SK-N-SH (cell line): ENCODE measurements around the gene ZDHHC18. TPM values are rescaled to one million over a fixed set of nuclear protein-coding genes. Genes with fewer than 3 reads are reported as not detected.

ENCODE experiments used
- CTCF ChIA-PET: fragments of 300-600, 350-600 bp; formaldehyde crosslinking; extraction: SDS; loops from one replicate; lab custom pipeline; 2021; lab: Yijun Ruan, JAX
- POLR2A ChIA-PET: fragments of 350-600 bp; sonication (Branson Sonifier 250); formaldehyde crosslinking; extraction: SDS; loops from one replicate; lab custom pipeline; 2020; ENCODE audit warnings: antibody characterized with exemption, inconsistent platforms; lab: Yijun Ruan, JAX
- DNase-seq: peaks from one replicate; pipeline ENCODE4 v3.0.0; 2012
- H2AFZ ChIP-seq: fragments of 200-600 bp; sonication (generic); 2 replicates; pipeline ENCODE4 v1.8.1; 2016; ENCODE audit warnings: antibody characterized with exemption, mild to moderate bottlenecking, low read depth
- H3F3A ChIP-seq: fragments of 200-600 bp; sonication (generic); replicated peaks from 2 replicates; pipeline ENCODE3; 2016; ENCODE audit warnings: antibody characterized with exemption, mild to moderate bottlenecking; ENCODE audit not compliant: insufficient read depth
- H3K27ac ChIP-seq, 2 experiments: fragments of 200-500 bp in 1 of 2; fragments of 200-600 bp in 1 of 2; sonication (Bioruptor generic) in 1 of 2; sonication (generic), shearing (Covaris generic) in 1 of 2; 2 replicates each; pipeline versions ENCODE4 v1.5.1 to v1.6.1; 2014 to 2016; ENCODE audit warnings: low read depth in 2 of 2, inconsistent platforms in 1 of 2, low read length in 1 of 2, mild to moderate bottlenecking in 1 of 2, mixed read lengths in 1 of 2
- H3K27me3 ChIP-seq: fragments of 200-600 bp; sonication (generic), shearing (Covaris generic); 2 replicates; pipeline ENCODE4 v1.6.1; 2016; ENCODE audit warnings: mixed run types; ENCODE audit not compliant: insufficient read depth
- H3K36me3 ChIP-seq, 2 experiments: fragments of 200-500 bp in 1 of 2; fragments of 200-600 bp in 1 of 2; sonication (Bioruptor generic) in 1 of 2; sonication (generic) in 1 of 2; replicated peaks in 1 of 2; 2 replicates each; pipeline versions ENCODE3 to v1.5.1; 2014 to 2016; ENCODE audit warnings: low read length in 1 of 2, mild to moderate bottlenecking in 1 of 2; ENCODE audit not compliant: insufficient read depth in 2 of 2, control insufficient read depth in 1 of 2
- H3K4me1 ChIP-seq, 2 experiments: fragments of 200-500 bp in 1 of 2; fragments of 200-600 bp in 1 of 2; sonication (Bioruptor generic) in 1 of 2; sonication (generic), shearing (Covaris generic) in 1 of 2; 2 replicates each; pipeline versions ENCODE4 v1.5.1 to v1.6.1; 2014 to 2016; ENCODE audit warnings: low read depth in 1 of 2, low read length in 1 of 2, mixed run types in 1 of 2; ENCODE audit not compliant: insufficient read depth in 2 of 2, control insufficient read depth in 1 of 2
- H3K4me2 ChIP-seq: fragments of 200-600 bp; sonication (generic), shearing (Covaris generic); 2 replicates; pipeline ENCODE4 v1.6.1; 2017; ENCODE audit warnings: mixed run types
- H3K4me3 ChIP-seq, 2 experiments: fragments of 200-500 bp in 1 of 2; fragments of 200-600 bp in 1 of 2; sonication (Bioruptor generic) in 1 of 2; sonication (generic), shearing (Covaris generic) in 1 of 2; 2 replicates each; pipeline versions ENCODE4 v1.5.1 to v1.8.1; 2014 to 2016; ENCODE audit warnings: low read depth in 2 of 2, inconsistent platforms in 1 of 2, low read length in 1 of 2, mild to moderate bottlenecking in 1 of 2, mixed read lengths in 1 of 2, moderate library complexity in 1 of 2
- H3K79me2 ChIP-seq: fragments of 200-600 bp; sonication (generic); 2 replicates; pipeline ENCODE4 v1.8.1; 2017; ENCODE audit warnings: mild to moderate bottlenecking; ENCODE audit not compliant: insufficient read depth
- H3K9ac ChIP-seq: fragments of 200-600 bp; sonication (generic); 2 replicates; pipeline ENCODE4 v1.6.1; 2017; ENCODE audit warnings: mixed run types
- H3K9me2 ChIP-seq: fragments of 200-600 bp; sonication (generic); 2 replicates; pipeline ENCODE4 v1.6.1; 2017; ENCODE audit warnings: mixed run types
- H3K9me3 ChIP-seq: fragments of 200-600 bp; sonication (generic); 2 replicates; pipeline ENCODE4 v1.6.1; 2017; ENCODE audit warnings: mixed run types, mild to moderate bottlenecking, moderate library complexity
- H4K20me1 ChIP-seq: fragments of 200-600 bp; sonication (generic); 2 replicates; pipeline ENCODE4 v1.6.1; 2017; ENCODE audit warnings: mild to moderate bottlenecking, mixed run types; ENCODE audit not compliant: insufficient read depth
- CHD2 ChIP-seq: fragments of 150-350 bp; IDR thresholded peaks from 2 replicates; pipeline ENCODE4 v1.6.1; 2018; ENCODE audit warnings: low read length; ENCODE audit not compliant: partially characterized antibody
- ELF1 ChIP-seq: IDR thresholded peaks from 2 replicates; pipeline ENCODE4 v1.4.0; 2012
- FOXM1 ChIP-seq: IDR thresholded peaks from 2 replicates; pipeline ENCODE4 v1.4.0; 2012; ENCODE audit warnings: low read depth, mild to moderate bottlenecking
- GABPA ChIP-seq: IDR thresholded peaks from 2 replicates; pipeline ENCODE4 v1.4.0; 2012; ENCODE audit warnings: low read depth, mild to moderate bottlenecking
- JUND ChIP-seq: IDR thresholded peaks from 2 replicates; pipeline ENCODE4 v1.4.0; 2012
- MXI1 ChIP-seq: IDR thresholded peaks from 2 replicates; pipeline ENCODE4 v1.6.1; 2012; ENCODE audit warnings: mild to moderate bottlenecking, low read depth, low read length, improper control_type of control experiment
- POLR2AphosphoS5 ChIP-seq: IDR thresholded peaks from 2 replicates; pipeline ENCODE4 v1.6.1; 2012; ENCODE audit warnings: low read depth, low read length
- RAD21 ChIP-seq: IDR thresholded peaks from 2 replicates; pipeline ENCODE4 v1.6.1; 2012; ENCODE audit warnings: mild to moderate bottlenecking, low read length
- RCOR1 ChIP-seq: fragments of 150-350 bp; IDR thresholded peaks from 2 replicates; pipeline ENCODE4 v1.6.1; 2017; ENCODE audit warnings: antibody characterized with exemption, low read length
- RFX5 ChIP-seq: IDR thresholded peaks from 2 replicates; pipeline ENCODE4 v1.6.1; 2012; ENCODE audit warnings: mild to moderate bottlenecking, improper control_type of control experiment, low read length
- TAF1 ChIP-seq: IDR thresholded peaks from 2 replicates; pipeline ENCODE4 v1.6.1; 2012; ENCODE audit warnings: low read depth, mild to moderate bottlenecking, low read length, moderate library complexity, borderline replicate concordance
- TCF12 ChIP-seq: IDR thresholded peaks from 2 replicates; pipeline ENCODE4 v1.4.0; 2012
- TEAD4 ChIP-seq: IDR thresholded peaks from 2 replicates; pipeline ENCODE4 v1.4.0; 2012; ENCODE audit warnings: mild to moderate bottlenecking, borderline replicate concordance; ENCODE audit not compliant: insufficient read depth
- WGBS: methylation state at CpG from one replicate; pipeline ENCODE4 v1.1.6; 2017; ENCODE audit warnings: low lambda C conversion rate; 5-methylcytosine and 5-hydroxymethylcytosine counted together
- polyA plus RNA-seq, 3 experiments: library from polyadenylated mRNA; depleted of rRNA; stranded (reverse); fragments of >200 nt; gene quantifications; 2 replicates each; pipeline ENCODE4 v1.2.3, GENCODE V29; 2012
- TF ChIP-seq, protein P1 (sequence below): IDR thresholded peaks from 2 replicates; pipeline ENCODE4 v1.4.0; 2012; ENCODE audit warnings: low read depth, borderline replicate concordance
- TF ChIP-seq, protein P2 (sequence below): IDR thresholded peaks from 2 replicates; pipeline ENCODE4; 2012
- TF ChIP-seq, protein P3 (sequence below): fragments of 150-350 bp; IDR thresholded peaks from 2 replicates; pipeline ENCODE4 v1.6.1; 2017; ENCODE audit warnings: antibody characterized with exemption, low read length, low read depth, borderline replicate concordance
- TF ChIP-seq, protein P4 (sequence below): fragments of 150-350 bp; IDR thresholded peaks from 2 replicates; pipeline ENCODE4 v1.6.1; 2016; ENCODE audit warnings: mild to moderate bottlenecking, low read depth, low read length
- TF ChIP-seq, protein P5 (sequence below): IDR thresholded peaks from 2 replicates; pipeline ENCODE4 v1.6.1; 2012; ENCODE audit warnings: mild to moderate bottlenecking, low read depth, low read length, moderate library complexity

Gene ZDHHC18
- polyA plus RNA-seq, 1 of the 3 experiments (the other 2 are of a cell fraction): 33.0 TPM

DNA sequence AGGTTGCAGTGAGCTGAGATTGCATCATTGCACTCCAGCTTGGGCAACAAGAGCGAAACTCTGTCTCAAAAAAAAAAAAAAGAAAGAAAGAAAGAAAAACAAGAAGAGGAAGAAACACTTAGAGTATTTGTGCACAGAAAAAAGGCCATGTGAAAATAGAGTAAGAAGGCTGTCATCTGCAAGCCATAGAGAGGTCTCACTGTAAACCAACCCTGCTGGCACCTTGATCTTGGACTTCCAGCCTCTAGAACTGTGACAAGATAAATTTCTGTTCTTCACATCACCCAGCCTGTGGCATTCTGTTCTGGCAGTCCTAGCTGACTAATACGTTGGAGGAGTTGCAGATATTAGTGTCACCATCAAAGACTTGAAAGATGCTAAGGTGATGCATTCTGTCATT is 12.1 kb upstream of the ZDHHC18 start:
- no peak for TF ChIP-seq JUND
- no peak for TF ChIP-seq TEAD4
- TF ChIP-seq FOXM1: no peak
- no peak for TF ChIP-seq TAF1
- TF ChIP-seq, protein P1, sequence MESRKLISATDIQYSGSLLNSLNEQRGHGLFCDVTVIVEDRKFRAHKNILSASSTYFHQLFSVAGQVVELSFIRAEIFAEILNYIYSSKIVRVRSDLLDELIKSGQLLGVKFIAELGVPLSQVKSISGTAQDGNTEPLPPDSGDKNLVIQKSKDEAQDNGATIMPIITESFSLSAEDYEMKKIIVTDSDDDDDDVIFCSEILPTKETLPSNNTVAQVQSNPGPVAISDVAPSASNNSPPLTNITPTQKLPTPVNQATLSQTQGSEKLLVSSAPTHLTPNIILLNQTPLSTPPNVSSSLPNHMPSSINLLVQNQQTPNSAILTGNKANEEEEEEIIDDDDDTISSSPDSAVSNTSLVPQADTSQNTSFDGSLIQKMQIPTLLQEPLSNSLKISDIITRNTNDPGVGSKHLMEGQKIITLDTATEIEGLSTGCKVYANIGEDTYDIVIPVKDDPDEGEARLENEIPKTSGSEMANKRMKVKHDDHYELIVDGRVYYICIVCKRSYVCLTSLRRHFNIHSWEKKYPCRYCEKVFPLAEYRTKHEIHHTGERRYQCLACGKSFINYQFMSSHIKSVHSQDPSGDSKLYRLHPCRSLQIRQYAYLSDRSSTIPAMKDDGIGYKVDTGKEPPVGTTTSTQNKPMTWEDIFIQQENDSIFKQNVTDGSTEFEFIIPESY: no peak
- TF ChIP-seq, protein P2, sequence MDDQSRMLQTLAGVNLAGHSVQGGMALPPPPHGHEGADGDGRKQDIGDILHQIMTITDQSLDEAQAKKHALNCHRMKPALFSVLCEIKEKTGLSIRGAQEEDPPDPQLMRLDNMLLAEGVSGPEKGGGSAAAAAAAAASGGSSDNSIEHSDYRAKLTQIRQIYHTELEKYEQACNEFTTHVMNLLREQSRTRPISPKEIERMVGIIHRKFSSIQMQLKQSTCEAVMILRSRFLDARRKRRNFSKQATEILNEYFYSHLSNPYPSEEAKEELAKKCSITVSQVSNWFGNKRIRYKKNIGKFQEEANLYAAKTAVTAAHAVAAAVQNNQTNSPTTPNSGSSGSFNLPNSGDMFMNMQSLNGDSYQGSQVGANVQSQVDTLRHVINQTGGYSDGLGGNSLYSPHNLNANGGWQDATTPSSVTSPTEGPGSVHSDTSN: no peak
- TF ChIP-seq, protein P3, sequence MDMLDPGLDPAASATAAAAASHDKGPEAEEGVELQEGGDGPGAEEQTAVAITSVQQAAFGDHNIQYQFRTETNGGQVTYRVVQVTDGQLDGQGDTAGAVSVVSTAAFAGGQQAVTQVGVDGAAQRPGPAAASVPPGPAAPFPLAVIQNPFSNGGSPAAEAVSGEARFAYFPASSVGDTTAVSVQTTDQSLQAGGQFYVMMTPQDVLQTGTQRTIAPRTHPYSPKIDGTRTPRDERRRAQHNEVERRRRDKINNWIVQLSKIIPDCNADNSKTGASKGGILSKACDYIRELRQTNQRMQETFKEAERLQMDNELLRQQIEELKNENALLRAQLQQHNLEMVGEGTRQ: no peak
- no peak for TF ChIP-seq RFX5
- TF ChIP-seq, protein P4, sequence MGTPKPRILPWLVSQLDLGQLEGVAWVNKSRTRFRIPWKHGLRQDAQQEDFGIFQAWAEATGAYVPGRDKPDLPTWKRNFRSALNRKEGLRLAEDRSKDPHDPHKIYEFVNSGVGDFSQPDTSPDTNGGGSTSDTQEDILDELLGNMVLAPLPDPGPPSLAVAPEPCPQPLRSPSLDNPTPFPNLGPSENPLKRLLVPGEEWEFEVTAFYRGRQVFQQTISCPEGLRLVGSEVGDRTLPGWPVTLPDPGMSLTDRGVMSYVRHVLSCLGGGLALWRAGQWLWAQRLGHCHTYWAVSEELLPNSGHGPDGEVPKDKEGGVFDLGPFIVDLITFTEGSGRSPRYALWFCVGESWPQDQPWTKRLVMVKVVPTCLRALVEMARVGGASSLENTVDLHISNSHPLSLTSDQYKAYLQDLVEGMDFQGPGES: no peak
- TF ChIP-seq ELF1: no peak
- TF ChIP-seq CHD2: no peak
- no peak for TF ChIP-seq RAD21
- no peak for TF ChIP-seq RCOR1
- TF ChIP-seq GABPA: no peak
- TF ChIP-seq MXI1: no peak
- no peak for TF ChIP-seq POLR2AphosphoS5
- TF ChIP-seq TCF12: no peak
- TF ChIP-seq, protein P5, sequence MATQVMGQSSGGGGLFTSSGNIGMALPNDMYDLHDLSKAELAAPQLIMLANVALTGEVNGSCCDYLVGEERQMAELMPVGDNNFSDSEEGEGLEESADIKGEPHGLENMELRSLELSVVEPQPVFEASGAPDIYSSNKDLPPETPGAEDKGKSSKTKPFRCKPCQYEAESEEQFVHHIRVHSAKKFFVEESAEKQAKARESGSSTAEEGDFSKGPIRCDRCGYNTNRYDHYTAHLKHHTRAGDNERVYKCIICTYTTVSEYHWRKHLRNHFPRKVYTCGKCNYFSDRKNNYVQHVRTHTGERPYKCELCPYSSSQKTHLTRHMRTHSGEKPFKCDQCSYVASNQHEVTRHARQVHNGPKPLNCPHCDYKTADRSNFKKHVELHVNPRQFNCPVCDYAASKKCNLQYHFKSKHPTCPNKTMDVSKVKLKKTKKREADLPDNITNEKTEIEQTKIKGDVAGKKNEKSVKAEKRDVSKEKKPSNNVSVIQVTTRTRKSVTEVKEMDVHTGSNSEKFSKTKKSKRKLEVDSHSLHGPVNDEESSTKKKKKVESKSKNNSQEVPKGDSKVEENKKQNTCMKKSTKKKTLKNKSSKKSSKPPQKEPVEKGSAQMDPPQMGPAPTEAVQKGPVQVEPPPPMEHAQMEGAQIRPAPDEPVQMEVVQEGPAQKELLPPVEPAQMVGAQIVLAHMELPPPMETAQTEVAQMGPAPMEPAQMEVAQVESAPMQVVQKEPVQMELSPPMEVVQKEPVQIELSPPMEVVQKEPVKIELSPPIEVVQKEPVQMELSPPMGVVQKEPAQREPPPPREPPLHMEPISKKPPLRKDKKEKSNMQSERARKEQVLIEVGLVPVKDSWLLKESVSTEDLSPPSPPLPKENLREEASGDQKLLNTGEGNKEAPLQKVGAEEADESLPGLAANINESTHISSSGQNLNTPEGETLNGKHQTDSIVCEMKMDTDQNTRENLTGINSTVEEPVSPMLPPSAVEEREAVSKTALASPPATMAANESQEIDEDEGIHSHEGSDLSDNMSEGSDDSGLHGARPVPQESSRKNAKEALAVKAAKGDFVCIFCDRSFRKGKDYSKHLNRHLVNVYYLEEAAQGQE: no peak
- H3K79me2 ChIP-seq: no peaks in the 10 kb centered on the region
- H3K27ac ChIP-seq: no peak overlapping the region
- POLR2A ChIA-PET: no interaction called here
- no peaks in the 10 kb centered on the region for H3K27me3 ChIP-seq
- no peak overlapping the region for H2AFZ ChIP-seq
- no peak overlapping the region for H3K4me2 ChIP-seq
- no peak overlapping the region for H3K9ac ChIP-seq
- 77% methylated on average over 2 of the region's 2 CpGs for WGBS
- CTCF ChIA-PET: interaction anchor here (1.0 kb wide), 1 partner anchor 212 kb away, joined by 3 read pairs; no protein-coding TSS in a partner anchor
- no peaks in the 10 kb centered on the region for H3K4me1 ChIP-seq
- no peaks in the 10 kb centered on the region for H4K20me1 ChIP-seq
- H3K36me3 ChIP-seq: no peaks in the 10 kb centered on the region
- H3K9me3 ChIP-seq: no peaks in the 10 kb centered on the region
- H3F3A ChIP-seq: no peaks in the 10 kb centered on the region
- H3K4me3 ChIP-seq: no peak overlapping the region
- DNase-seq: no peak
- H3K9me2 ChIP-seq: no peaks in the 10 kb centered on the region
